HG03442 (cell line): ENCODE data around the gene NXPH4.

Experiments
- ATAC-seq: cut with Tn5 transposase; IDR thresholded peaks from one replicate; pipeline ENCODE4 v1.9.1; 2021; ENCODE audit warnings: mild to moderate bottlenecking, moderate library complexity; ENCODE audit not compliant: unreplicated experiment

Gene NXPH4

GRCh38 chr12:57218030-57218853 lies 1.6 kb downstream of the NXPH4 start:
- ATAC-seq, result no peak

GRCh38 chr12:57219205-57219992 lies 2.8 kb downstream of the NXPH4 start:
- ATAC-seq, result no peak

GRCh38 chr12:57219993-57220754 lies 3.6 kb downstream of the NXPH4 start:
- ATAC-seq, result no peak

GRCh38 chr12:57220770-57221168 lies 4.2 kb downstream of the NXPH4 start:
- no peak for ATAC-seq

GRCh38 chr12:57221169-57221917 lies 4.7 kb downstream of the NXPH4 start:
- no peak for ATAC-seq

GRCh38 chr12:57222286-57223190 lies 5.9 kb downstream of the NXPH4 start:
- ATAC-seq, result no peak

- ATAC-seq, result no peak
These were observed 6.9 kb downstream of the NXPH4 start for GRCh38 chr12:57223191-57224165.

GRCh38 chr12:57224278-57224972 lies 7.8 kb downstream of the NXPH4 start:
- ATAC-seq, result no peak

- no peak for ATAC-seq
These were observed 8.5 kb downstream of the NXPH4 start for GRCh38 chr12:57224973-57225679.

- no peak for ATAC-seq
These were observed 9.2 kb downstream of the NXPH4 start for GRCh38 chr12:57225680-57226210.

GRCh38 chr12:57226588-57227314 lies 10.2 kb downstream of the NXPH4 start:
- no peak for ATAC-seq

GRCh38 chr12:57227315-57228115 lies 10.9 kb downstream of the NXPH4 start:
- ATAC-seq, result no peak

- peak; percentile 8 for ATAC-seq
These were observed 12.5 kb downstream of the NXPH4 start for GRCh38 chr12:57229046-57229633.

GRCh38 chr12:57229634-57230380 lies 13.2 kb downstream of the NXPH4 start, which contains the start of gene SHMT2:
Gene SHMT2, plus strand, starts transcription at chr12:57229711. Its CDS starts 68 bp downstream, at chr12:57229779.
- ATAC-seq, result peak; percentile 54
